GM23338 (cell line): ENCODE results near the gene TESMIN. TPM values are rescaled to one million over a fixed set of nuclear protein-coding genes. Genes with fewer than 3 reads are reported as not detected.

ENCODE experiments used
- ATAC-seq: fragments of 200-7000 bp; cut with Tn5 transposase; 3 replicates; pipeline ENCODE4 v1.9.1; 2020
- DNase-seq: peaks from one replicate; pipeline ENCODE4 v3.0.0-alpha.2; 2015; ENCODE audit warnings: low spot score
- H2AFZ ChIP-seq: fragments of 200-600 bp; sonication (generic); 2 replicates; pipeline ENCODE4 v1.8.0; 2016; ENCODE audit warnings: antibody characterized with exemption, mild to moderate bottlenecking, moderate library complexity
- H3F3A ChIP-seq: fragments of 200-600 bp; sonication (generic); replicated peaks from 2 replicates; pipeline ENCODE4 v1.8.0; 2017; ENCODE audit warnings: antibody characterized with exemption, mixed run types, low read depth
- H3K27ac ChIP-seq: fragments of 200-600 bp; sonication (generic); 2 replicates; pipeline ENCODE4 v1.6.1; 2016; ENCODE audit warnings: low read depth
- H3K27me3 ChIP-seq: fragments of 200-600 bp; sonication (generic); 2 replicates; pipeline ENCODE4 v1.8.0; 2016; ENCODE audit warnings: mild to moderate bottlenecking, mixed run types, moderate library complexity; ENCODE audit not compliant: insufficient read depth
- H3K36me3 ChIP-seq: fragments of 200-600 bp; sonication (generic); 2 replicates; pipeline ENCODE4 v1.8.0; 2016; ENCODE audit warnings: mild to moderate bottlenecking; ENCODE audit not compliant: insufficient read depth
- H3K4me1 ChIP-seq: fragments of 200-600 bp; sonication (generic); 2 replicates; pipeline ENCODE4 v1.8.0; 2016; ENCODE audit warnings: mild to moderate bottlenecking, moderate library complexity; ENCODE audit not compliant: insufficient read depth
- H3K4me2 ChIP-seq: fragments of 200-600 bp; sonication (generic); 2 replicates; pipeline ENCODE4 v1.7.1; 2017; ENCODE audit warnings: mixed run types
- H3K4me3 ChIP-seq: fragments of 200-600 bp; sonication (generic); 2 replicates; pipeline ENCODE4 v1.6.1; 2016; ENCODE audit warnings: mixed run types
- H3K79me2 ChIP-seq: fragments of 200-600 bp; sonication (generic); replicated peaks from 2 replicates; pipeline ENCODE4 v1.8.0; 2017; ENCODE audit warnings: mild to moderate bottlenecking; ENCODE audit not compliant: insufficient read depth
- H3K9me2 ChIP-seq: fragments of 200-600 bp; sonication (generic); 2 replicates; pipeline ENCODE4 v1.8.0; 2017; ENCODE audit not compliant: insufficient read depth
- H4K20me1 ChIP-seq: fragments of 200-600 bp; sonication (generic); replicated peaks from 2 replicates; pipeline ENCODE4 v1.8.0; 2017; ENCODE audit warnings: mild to moderate bottlenecking; ENCODE audit not compliant: insufficient read depth
- H3K27ac Mint-ChIP-seq: 2 replicates; pipeline ENCODE4 v1.8.0; 2020; ENCODE audit warnings: inconsistent platforms, mild to moderate bottlenecking, moderate library complexity, mixed read lengths
- H3K27me3 Mint-ChIP-seq: 3 replicates; pipeline ENCODE4 v1.8.0; 2022; ENCODE audit warnings: low read depth, mild to moderate bottlenecking, moderate library complexity, mixed read lengths, inconsistent platforms; ENCODE audit not compliant: insufficient read depth, poor library complexity
- H3K36me3 Mint-ChIP-seq: 3 replicates; pipeline ENCODE4 v1.8.0; 2021; ENCODE audit warnings: low read depth, mild to moderate bottlenecking, inconsistent platforms, moderate library complexity, mixed read lengths
- H3K4me1 Mint-ChIP-seq: 3 replicates; pipeline ENCODE4 v1.8.0; 2020; ENCODE audit warnings: mild to moderate bottlenecking, inconsistent platforms, mixed read lengths
- H3K4me3 Mint-ChIP-seq: 3 replicates; pipeline ENCODE4 v1.8.0; 2021; ENCODE audit warnings: moderate library complexity, mild to moderate bottlenecking, inconsistent platforms, mixed read lengths
- H3K9me3 Mint-ChIP-seq: 3 replicates; pipeline ENCODE4 v1.8.0; 2020; ENCODE audit warnings: moderate library complexity, mild to moderate bottlenecking, inconsistent platforms, mixed read lengths
- CREB1 ChIP-seq: fragments of 250-450 bp; sonication (Bioruptor Pico); IDR thresholded peaks from 2 replicates; pipeline ENCODE4 v1.5.0; 2020; ENCODE audit warnings: low read depth, mild to moderate bottlenecking, moderate library complexity
- JUNB ChIP-seq: IDR thresholded peaks from one replicate; pipeline ENCODE4 v1.6.1; 2016; ENCODE audit warnings: antibody characterized with exemption; ENCODE audit not compliant: unreplicated experiment
- NANOG ChIP-seq: IDR thresholded peaks from 2 replicates; pipeline ENCODE4 v1.6.1; 2016; ENCODE audit warnings: antibody characterized with exemption, borderline replicate concordance
- POLR2AphosphoS5 ChIP-seq: IDR thresholded peaks from 2 replicates; pipeline ENCODE4 v1.6.1; 2016; ENCODE audit warnings: antibody characterized with exemption, low read depth
- STAT1 ChIP-seq: IDR thresholded peaks from one replicate; pipeline ENCODE4 v1.6.1; 2016; ENCODE audit warnings: antibody characterized with exemption; ENCODE audit not compliant: unreplicated experiment
- ZNF114 ChIP-seq: fragments of 250-450 bp; sonication (Bioruptor Pico); IDR thresholded peaks from 2 replicates; pipeline ENCODE4 v1.5.0; 2020; ENCODE audit warnings: mild to moderate bottlenecking, moderate library complexity
- ZNF331 ChIP-seq: fragments of 250-450 bp; sonication (Bioruptor Pico); IDR thresholded peaks from 2 replicates; pipeline ENCODE4 v1.5.0; 2020; ENCODE audit warnings: low read depth, mild to moderate bottlenecking, moderate library complexity
- polyA plus RNA-seq: library from polyadenylated mRNA; unstranded; fragments of >200 nt; fragmentation: Nextera tagmentation; extraction: Ambion mirVana; gene quantifications from 2 replicates; pipeline ENCODE4 v1.2.1, GENCODE V29; 2016
- total RNA-seq: library from RNA; depleted of rRNA; stranded (reverse); fragments of >200 nt; shearing (Covaris generic); gene quantifications from 2 replicates; pipeline ENCODE4 v1.2.3, GENCODE V29; 2014
- TF ChIP-seq, protein P1 (sequence below), 2 experiments: fragments of 200-600 bp in 1 of 2; sonication (generic) in 1 of 2; conservative IDR thresholded peaks; 2 replicates each; pipeline versions ENCODE4 v1.5.1 to v1.6.1; 2016 to 2017; ENCODE audit warnings: antibody characterized with exemption in 2 of 2, low read depth in 2 of 2, mild to moderate bottlenecking in 2 of 2, moderate library complexity in 1 of 2
- TF ChIP-seq, protein P2 (sequence below): fragments of 250-450 bp; sonication (Bioruptor Pico); IDR thresholded peaks from 2 replicates; pipeline ENCODE4 v1.5.0; 2020; ENCODE audit warnings: mild to moderate bottlenecking, moderate library complexity
- TF ChIP-seq, protein P3 (sequence below): IDR thresholded peaks from 2 replicates; pipeline ENCODE4 v1.6.1; 2016; ENCODE audit warnings: antibody characterized with exemption

TESMIN gene
- total and polyA plus RNA-seq, 2 experiments from 2014 or later, result 54.5 to 64.6 TPM

DNA sequence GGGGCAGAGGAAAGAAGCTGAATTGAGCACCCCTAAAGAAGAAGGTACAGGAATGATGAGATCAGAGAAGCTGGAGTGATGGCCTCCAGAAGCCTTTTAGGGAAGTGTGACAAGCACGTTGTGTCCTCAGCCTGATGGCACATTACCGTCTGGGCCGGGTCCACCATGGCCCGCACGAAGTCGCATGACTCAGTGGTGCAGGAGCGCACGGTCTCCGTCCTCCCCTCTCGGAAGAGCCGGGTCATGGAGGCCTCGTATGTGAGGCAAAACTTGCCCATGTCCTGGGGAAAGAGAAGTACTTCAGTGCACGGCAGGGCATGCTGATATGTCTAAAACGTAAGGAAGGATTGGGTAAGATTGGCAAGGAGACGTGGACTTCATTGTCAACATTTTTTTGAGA, 11.2 kb upstream of the TESMIN start (continued):
- TF ChIP-seq, protein P1, sequence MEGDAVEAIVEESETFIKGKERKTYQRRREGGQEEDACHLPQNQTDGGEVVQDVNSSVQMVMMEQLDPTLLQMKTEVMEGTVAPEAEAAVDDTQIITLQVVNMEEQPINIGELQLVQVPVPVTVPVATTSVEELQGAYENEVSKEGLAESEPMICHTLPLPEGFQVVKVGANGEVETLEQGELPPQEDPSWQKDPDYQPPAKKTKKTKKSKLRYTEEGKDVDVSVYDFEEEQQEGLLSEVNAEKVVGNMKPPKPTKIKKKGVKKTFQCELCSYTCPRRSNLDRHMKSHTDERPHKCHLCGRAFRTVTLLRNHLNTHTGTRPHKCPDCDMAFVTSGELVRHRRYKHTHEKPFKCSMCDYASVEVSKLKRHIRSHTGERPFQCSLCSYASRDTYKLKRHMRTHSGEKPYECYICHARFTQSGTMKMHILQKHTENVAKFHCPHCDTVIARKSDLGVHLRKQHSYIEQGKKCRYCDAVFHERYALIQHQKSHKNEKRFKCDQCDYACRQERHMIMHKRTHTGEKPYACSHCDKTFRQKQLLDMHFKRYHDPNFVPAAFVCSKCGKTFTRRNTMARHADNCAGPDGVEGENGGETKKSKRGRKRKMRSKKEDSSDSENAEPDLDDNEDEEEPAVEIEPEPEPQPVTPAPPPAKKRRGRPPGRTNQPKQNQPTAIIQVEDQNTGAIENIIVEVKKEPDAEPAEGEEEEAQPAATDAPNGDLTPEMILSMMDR (conservative IDR thresholded peaks at IDR 0.05; ENCODE audit: low read depth in 2 of 2), result no peak
- TF ChIP-seq NANOG, result no peak
- TF ChIP-seq JUNB, result no peak

DNA sequence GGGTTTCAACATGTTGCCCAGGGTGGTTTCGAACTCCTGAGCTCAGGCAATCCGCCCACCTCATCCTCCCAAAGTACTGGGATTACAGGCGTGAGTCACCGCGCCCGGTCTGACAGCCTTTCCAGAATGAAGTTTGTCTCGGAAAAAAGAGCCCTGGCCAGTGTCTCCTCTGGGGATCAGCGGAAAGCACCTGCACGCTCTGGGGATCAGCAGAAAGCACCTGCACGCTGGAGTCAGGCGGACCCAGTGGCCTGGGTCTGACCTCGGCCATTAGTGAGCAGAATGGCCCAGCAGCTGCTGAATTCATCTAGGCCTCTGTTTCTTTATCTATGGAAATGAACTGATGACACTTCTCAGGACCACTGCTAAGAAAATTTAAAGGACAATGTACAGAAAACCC, 10.5 kb upstream of the TESMIN start:
- no peaks in the 10 kb centered on the region for H3K36me3 Mint-ChIP-seq
- H3K36me3 ChIP-seq, result no peaks in the 10 kb centered on the region
- H3F3A ChIP-seq, result no peaks in the 10 kb centered on the region
- no peak overlapping the region for H3K4me2 ChIP-seq
- H3K79me2 ChIP-seq, result no peaks in the 10 kb centered on the region
- H3K9me3 Mint-ChIP-seq, result no peaks in the 10 kb centered on the region
- H3K27me3 ChIP-seq, result no peaks in the 10 kb centered on the region
- H3K4me3 ChIP-seq, result no peak overlapping the region
- no peak overlapping the region for H3K27ac Mint-ChIP-seq
- no peak overlapping the region for H3K27ac ChIP-seq
- H4K20me1 ChIP-seq, result no peaks in the 10 kb centered on the region
- no peak overlapping the region for H2AFZ ChIP-seq
- TF ChIP-seq ZNF114 (CRISPR knock-in tag) (no peak), ZNF331 (CRISPR knock-in tag) (no peak), STAT1 (no peak), POLR2AphosphoS5 (no peak)
- TF ChIP-seq, protein P1 (conservative IDR thresholded peaks at IDR 0.05; ENCODE audit: low read depth in 2 of 2), result no peak
- H3K4me1 Mint-ChIP-seq, result peaks cover 13% of the 10 kb centered on the region
- H3K4me1 ChIP-seq, result no peaks in the 10 kb centered on the region; the same call in 1 of the 2 replicates
- DNase-seq (no peak), ATAC-seq (no peak)
- H3K4me3 Mint-ChIP-seq, result no peak overlapping the region
- no peaks in the 10 kb centered on the region for H3K9me2 ChIP-seq
- peaks cover 7% of the 10 kb centered on the region for H3K27me3 Mint-ChIP-seq

DNA sequence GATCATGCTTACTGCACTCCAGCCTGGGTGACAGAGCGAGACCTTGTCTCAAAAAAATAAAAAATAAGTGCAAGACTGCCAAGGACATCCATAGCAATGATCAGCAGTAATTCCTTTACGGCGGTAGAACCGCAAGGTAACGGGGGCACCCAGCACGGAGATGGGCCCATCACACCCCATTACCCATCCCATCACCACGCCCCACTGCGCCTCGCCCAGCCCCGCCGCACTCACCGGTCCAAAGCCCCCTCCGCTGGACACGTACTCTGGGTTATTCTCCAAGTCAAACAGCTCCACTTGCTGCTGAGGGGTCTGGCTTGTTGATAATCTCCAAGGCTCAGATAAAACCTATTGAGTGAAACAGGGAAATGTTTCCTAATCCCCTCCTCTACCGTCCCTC, 8.7 kb upstream of the TESMIN start:
- Histone ChIP-seq H4K20me1 (no peaks in the 10 kb centered on the region), H3K4me3 (no peak overlapping the region), H3K36me3 (no peaks in the 10 kb centered on the region), H3K27me3 (no peaks in the 10 kb centered on the region), H3K4me2 (no peak overlapping the region), H3F3A (no peaks in the 10 kb centered on the region), H3K4me1 (no peaks in the 10 kb centered on the region; the same call in 1 of the 2 replicates), H2AFZ (no peak overlapping the region), H3K9me2 (no peaks in the 10 kb centered on the region), H3K27ac (no peak overlapping the region), H3K79me2 (no peaks in the 10 kb centered on the region)
- ATAC-seq, result no peak
- no peaks in the 10 kb centered on the region for H3K36me3 Mint-ChIP-seq
- no peak overlapping the region for H3K27ac Mint-ChIP-seq
- no peaks in the 10 kb centered on the region for H3K9me3 Mint-ChIP-seq
- no peak overlapping the region for H3K4me3 Mint-ChIP-seq
- H3K27me3 Mint-ChIP-seq, result peaks cover 6% of the 10 kb centered on the region
- peaks cover 14% of the 10 kb centered on the region for H3K4me1 Mint-ChIP-seq
- DNase-seq, result no peak
- TF ChIP-seq, protein P2, sequence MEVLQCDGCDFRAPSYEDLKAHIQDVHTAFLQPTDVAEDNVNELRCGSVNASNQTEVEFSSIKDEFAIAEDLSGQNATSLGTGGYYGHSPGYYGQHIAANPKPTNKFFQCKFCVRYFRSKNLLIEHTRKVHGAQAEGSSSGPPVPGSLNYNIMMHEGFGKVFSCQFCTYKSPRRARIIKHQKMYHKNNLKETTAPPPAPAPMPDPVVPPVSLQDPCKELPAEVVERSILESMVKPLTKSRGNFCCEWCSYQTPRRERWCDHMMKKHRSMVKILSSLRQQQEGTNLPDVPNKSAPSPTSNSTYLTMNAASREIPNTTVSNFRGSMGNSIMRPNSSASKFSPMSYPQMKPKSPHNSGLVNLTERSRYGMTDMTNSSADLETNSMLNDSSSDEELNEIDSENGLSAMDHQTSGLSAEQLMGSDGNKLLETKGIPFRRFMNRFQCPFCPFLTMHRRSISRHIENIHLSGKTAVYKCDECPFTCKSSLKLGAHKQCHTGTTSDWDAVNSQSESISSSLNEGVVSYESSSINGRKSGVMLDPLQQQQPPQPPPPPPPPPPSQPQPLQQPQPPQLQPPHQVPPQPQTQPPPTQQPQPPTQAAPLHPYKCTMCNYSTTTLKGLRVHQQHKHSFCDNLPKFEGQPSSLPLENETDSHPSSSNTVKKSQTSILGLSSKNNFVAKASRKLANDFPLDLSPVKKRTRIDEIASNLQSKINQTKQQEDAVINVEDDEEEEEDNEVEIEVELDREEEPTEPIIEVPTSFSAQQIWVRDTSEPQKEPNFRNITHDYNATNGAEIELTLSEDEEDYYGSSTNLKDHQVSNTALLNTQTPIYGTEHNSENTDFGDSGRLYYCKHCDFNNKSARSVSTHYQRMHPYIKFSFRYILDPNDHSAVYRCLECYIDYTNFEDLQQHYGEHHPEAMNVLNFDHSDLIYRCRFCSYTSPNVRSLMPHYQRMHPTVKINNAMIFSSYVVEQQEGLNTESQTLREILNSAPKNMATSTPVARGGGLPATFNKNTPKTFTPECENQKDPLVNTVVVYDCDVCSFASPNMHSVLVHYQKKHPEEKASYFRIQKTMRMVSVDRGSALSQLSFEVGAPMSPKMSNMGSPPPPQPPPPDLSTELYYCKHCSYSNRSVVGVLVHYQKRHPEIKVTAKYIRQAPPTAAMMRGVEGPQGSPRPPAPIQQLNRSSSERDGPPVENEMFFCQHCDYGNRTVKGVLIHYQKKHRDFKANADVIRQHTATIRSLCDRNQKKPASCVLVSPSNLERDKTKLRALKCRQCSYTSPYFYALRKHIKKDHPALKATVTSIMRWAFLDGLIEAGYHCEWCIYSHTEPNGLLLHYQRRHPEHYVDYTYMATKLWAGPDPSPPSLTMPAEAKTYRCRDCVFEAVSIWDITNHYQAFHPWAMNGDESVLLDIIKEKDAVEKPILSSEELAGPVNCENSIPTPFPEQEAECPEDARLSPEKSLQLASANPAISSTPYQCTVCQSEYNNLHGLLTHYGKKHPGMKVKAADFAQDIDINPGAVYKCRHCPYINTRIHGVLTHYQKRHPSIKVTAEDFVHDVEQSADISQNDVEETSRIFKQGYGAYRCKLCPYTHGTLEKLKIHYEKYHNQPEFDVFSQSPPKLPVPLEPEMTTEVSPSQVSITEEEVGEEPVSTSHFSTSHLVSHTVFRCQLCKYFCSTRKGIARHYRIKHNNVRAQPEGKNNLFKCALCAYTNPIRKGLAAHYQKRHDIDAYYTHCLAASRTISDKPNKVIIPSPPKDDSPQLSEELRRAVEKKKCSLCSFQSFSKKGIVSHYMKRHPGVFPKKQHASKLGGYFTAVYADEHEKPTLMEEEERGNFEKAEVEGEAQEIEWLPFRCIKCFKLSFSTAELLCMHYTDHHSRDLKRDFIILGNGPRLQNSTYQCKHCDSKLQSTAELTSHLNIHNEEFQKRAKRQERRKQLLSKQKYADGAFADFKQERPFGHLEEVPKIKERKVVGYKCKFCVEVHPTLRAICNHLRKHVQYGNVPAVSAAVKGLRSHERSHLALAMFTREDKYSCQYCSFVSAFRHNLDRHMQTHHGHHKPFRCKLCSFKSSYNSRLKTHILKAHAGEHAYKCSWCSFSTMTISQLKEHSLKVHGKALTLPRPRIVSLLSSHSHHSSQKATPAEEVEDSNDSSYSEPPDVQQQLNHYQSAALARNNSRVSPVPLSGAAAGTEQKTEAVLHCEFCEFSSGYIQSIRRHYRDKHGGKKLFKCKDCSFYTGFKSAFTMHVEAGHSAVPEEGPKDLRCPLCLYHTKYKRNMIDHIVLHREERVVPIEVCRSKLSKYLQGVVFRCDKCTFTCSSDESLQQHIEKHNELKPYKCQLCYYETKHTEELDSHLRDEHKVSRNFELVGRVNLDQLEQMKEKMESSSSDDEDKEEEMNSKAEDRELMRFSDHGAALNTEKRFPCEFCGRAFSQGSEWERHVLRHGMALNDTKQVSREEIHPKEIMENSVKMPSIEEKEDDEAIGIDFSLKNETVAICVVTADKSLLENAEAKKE (CRISPR knock-in tag), result no peak
- TF ChIP-seq, protein P3, sequence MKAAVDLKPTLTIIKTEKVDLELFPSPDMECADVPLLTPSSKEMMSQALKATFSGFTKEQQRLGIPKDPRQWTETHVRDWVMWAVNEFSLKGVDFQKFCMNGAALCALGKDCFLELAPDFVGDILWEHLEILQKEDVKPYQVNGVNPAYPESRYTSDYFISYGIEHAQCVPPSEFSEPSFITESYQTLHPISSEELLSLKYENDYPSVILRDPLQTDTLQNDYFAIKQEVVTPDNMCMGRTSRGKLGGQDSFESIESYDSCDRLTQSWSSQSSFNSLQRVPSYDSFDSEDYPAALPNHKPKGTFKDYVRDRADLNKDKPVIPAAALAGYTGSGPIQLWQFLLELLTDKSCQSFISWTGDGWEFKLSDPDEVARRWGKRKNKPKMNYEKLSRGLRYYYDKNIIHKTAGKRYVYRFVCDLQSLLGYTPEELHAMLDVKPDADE, result no peak
- TF ChIP-seq STAT1 (no peak), CREB1 (no peak)
